GM10248 (cell line): ENCODE results near the gene WBP1.

Source experiments
- CTCF ChIA-PET: fragments of 300-600 bp; sonication (Branson Sonifier 250); formaldehyde crosslinking; extraction: SDS; loops from one replicate; lab custom pipeline; 2021; ENCODE audit warnings: antibody characterized with exemption; lab: Yijun Ruan, JAX
- POLR2A ChIA-PET: fragments of 350-650 bp; sonication (Branson Sonifier 250); formaldehyde crosslinking; extraction: SDS; loops from one replicate; lab custom pipeline; 2020; ENCODE audit warnings: antibody characterized with exemption; lab: Yijun Ruan, JAX
- DNase-seq: peaks from one replicate; pipeline ENCODE4 v3.0.0; 2012; ENCODE audit errors: extremely low spot score
- TF ChIP-seq, protein P1 (sequence below): IDR thresholded peaks from 2 replicates; pipeline ENCODE4 v1.5.1; 2012; ENCODE audit warnings: mild to moderate bottlenecking, low read depth; ENCODE audit errors: extremely low read depth, missing control alignments, control extremely low read depth

The WBP1 gene

DNA sequence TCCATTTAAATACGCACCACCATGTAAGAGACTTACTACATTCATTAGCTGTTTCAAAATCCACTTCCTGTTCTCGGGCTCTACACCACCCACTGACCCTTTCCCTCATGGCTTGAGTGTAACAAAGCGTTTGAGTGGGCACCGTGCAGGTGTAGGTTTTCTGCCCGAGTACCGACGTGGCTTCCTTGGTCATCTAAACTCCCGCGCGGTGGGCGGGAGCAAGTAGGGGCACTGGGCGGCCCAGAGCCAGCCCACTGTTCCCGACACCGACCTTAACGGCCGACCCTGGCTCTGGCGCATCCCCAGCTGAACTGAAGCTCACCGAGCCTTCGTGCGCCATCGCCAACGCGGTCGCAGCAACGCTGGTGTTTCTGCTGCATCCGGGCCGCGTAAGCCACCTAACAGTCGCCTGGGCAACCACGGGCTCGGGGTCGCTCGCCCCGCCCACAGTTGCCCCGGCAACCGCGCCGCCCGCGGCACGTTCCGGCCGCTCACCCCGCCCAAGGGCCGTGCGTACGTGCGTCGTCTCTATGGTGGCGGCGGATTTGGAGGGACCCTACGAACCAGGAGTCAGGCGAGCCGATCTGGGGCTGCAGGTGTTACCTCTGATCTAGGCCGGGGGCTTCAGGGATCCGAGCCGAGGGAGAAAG lies 36.9 kb upstream of the WBP1 start, which contains the start of the genes C2orf81 and WDR54:
Gene C2orf81, minus strand, starts transcription at position 399 of the 650 bp plus-strand sequence. Its CDS starts 59 bp downstream, at position 340.
Gene WDR54, plus strand, starts transcription at position 510 of the 650 bp plus-strand sequence. CDS start 424 bp downstream, outside the sequence.
- peak; percentile 98 for DNase-seq
- CTCF ChIA-PET: interaction anchor here (0.9 to 2.1 kb wide), 6 partner anchors 10 to 171 kb away, joined by 3 to 9 read pairs (median 4); no protein-coding TSS in a partner anchor
- POLR2A ChIA-PET: interaction anchor here (0.6 kb wide), 1 partner anchor 44 kb away, joined by 3 read pairs; the partner anchor contains the start of gene MOGS
- TF ChIP-seq, protein P1, sequence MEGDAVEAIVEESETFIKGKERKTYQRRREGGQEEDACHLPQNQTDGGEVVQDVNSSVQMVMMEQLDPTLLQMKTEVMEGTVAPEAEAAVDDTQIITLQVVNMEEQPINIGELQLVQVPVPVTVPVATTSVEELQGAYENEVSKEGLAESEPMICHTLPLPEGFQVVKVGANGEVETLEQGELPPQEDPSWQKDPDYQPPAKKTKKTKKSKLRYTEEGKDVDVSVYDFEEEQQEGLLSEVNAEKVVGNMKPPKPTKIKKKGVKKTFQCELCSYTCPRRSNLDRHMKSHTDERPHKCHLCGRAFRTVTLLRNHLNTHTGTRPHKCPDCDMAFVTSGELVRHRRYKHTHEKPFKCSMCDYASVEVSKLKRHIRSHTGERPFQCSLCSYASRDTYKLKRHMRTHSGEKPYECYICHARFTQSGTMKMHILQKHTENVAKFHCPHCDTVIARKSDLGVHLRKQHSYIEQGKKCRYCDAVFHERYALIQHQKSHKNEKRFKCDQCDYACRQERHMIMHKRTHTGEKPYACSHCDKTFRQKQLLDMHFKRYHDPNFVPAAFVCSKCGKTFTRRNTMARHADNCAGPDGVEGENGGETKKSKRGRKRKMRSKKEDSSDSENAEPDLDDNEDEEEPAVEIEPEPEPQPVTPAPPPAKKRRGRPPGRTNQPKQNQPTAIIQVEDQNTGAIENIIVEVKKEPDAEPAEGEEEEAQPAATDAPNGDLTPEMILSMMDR: no peak

- no peak for DNase-seq
- CTCF ChIA-PET: interaction anchor here (0.7 to 2.9 kb wide), 3 partner anchors 17 to 32 kb away, joined by 3 to 9 read pairs (median 4); no protein-coding TSS in a partner anchor
- POLR2A ChIA-PET: no interaction called here
- TF ChIP-seq, protein P1: no peak
Observed at GRCh38 chr2:74423231-74424095, 34.8 kb upstream of the WBP1 start.

DNA sequence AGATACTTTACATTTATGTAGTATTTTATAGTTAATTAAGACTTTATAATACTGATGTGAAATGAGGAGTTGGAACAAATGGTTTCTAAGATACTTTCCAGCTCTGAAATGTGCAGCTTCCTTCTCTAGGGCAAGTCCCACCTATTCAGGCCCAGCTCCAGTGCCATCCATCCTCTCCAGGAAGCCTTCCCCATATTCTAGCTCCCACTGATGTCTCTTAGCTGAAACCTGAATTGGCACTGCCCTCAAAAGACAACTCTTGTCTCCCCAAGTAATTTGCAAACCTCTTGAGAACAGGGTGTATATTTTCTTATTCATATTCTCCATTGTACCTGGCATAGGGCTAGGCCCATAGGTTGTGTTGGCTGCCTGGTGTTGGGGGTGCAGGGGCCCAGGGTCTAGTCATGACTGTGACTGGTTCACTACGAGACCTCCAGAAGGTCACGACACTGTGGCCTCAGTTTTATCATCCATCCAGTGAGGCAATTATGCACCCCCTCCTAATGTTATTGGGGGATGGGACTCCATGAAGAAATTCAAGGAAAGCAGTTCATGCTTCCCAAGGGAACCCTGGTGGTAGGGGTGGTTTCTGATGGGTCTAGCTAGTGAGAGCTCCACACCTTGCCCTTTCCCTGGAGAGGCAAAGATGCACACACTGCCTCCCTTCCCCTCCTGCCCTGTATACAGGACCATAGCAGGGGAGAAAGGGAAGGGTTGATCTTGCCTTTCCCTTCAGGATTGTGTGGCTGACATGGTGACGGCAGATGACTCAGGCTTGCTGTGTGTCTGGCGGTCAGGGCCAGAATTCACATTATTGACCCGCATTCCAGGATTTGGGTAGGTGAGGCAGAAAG lies 33.9 kb upstream of the WBP1 start:
- ChIA-PET CTCF (interaction anchor here (0.7 to 2.9 kb wide), 3 partner anchors 16 to 33 kb away, joined by 3 to 9 read pairs (median 3); partner anchors contain the start of gene INO80B), POLR2A (no interaction called here)
- TF ChIP-seq, protein P1: no peak
- no peak for DNase-seq

- no peak for DNase-seq
Observed at GRCh38 chr2:74424995-74425406, 33.2 kb upstream of the WBP1 start.

GRCh38 chr2:74425523-74425922 lies 32.7 kb upstream of the WBP1 start:
- CTCF ChIA-PET: interaction anchor here (1.5 to 2.9 kb wide), 2 partner anchors 15 to 29 kb away, joined by 3 to 9 read pairs; partner anchors contain the start of gene INO80B
- POLR2A ChIA-PET: no interaction called here
- TF ChIP-seq, protein P1: no peak

More at GRCh38 chr2:74424995-74425406, 33.2 kb upstream of the WBP1 start:
- ChIA-PET CTCF (interaction anchor here (1.5 to 2.9 kb wide), 2 partner anchors 15 to 30 kb away, joined by 3 to 9 read pairs; partner anchors contain the start of gene INO80B), POLR2A (no interaction called here)
- TF ChIP-seq, protein P1: no peak

More at GRCh38 chr2:74425523-74425922, 32.7 kb upstream of the WBP1 start:
- no peak for DNase-seq
